GM03348 (cell line): ENCODE measurements around the gene GPC3.

Experiments used
- DNase-seq: peaks from one replicate; pipeline ENCODE4 v3.0.0; 2012; ENCODE audit warnings: low spot score

GPC3 gene

DNA sequence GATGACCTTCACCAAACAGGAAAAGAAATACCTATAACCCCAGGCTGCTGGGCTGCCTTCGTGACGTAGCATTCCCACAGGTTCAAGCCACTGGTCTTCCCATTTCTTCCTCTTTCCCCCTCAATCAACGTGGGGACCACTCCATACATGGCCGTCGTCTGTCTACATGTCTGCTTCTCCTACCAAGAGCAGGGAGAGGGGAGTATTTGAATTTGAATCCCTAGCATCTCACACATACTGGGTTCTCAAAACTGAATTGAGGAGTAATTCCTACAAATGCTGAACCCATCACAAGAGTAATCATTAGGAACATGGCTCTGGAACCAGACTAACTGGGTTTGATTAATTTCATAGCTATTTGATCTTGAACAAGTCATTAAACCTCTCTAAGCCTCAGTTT lies 17.3 kb downstream of the GPC3 start:
- no peak for DNase-seq

DNA sequence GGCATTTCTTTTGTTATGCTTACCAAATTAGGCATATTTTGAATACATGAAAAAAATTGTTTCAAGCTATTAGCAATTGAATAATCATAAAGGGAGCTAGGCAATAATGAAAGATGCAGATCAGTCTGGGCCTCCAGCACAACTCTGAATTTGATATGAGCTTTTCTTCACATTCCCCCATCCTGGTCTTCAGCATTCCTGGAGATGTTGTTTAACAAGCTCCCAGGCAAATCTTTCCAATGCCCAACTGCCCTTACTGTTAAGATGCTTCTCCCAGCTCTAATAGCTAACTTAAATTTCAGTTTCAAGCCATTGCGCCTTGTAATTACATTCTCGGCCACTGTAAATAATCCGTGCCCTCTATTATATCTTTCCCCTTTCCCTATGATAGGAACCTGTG lies 19.2 kb downstream of the GPC3 start:
- DNase-seq: no peak

DNA sequence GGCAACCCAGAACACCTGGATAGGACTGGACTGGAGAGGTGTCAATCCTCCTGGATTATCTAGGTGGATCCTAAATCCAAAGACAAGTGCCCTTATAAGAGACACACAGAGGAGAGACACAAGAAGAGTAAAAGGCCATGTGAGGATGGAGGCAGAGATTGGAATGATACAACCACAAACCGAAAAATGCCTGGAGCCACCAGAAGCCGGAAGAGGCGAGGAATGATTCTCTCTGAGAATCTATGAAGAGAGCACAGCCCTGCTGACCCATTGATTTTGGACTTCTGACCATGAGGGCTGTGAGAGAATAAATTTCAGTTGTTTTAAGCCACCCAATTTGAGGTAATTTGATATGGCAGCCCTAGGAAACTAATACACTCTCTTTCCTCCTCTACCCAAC lies 20.1 kb downstream of the GPC3 start:
- DNase-seq: no peak

DNA sequence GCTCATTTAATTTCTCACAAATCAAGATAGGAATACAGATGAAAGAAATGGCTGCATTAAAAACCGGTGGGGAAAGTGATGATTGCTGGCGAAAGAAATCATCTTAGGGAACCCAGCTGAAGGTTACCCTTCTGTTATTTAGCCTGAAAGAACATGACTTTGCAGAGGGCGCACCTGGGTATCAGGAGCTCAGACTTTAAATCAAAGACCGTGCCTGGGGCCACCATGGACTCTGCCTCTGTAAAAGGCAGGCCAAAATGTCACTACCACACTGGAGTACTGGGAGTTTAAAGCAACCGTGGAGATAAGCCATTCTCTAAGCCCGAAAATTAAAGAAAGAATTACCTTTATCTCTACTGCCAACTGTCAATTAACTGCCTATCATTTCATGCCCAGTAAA lies 24.3 kb downstream of the GPC3 start:
- no peak for DNase-seq

DNA sequence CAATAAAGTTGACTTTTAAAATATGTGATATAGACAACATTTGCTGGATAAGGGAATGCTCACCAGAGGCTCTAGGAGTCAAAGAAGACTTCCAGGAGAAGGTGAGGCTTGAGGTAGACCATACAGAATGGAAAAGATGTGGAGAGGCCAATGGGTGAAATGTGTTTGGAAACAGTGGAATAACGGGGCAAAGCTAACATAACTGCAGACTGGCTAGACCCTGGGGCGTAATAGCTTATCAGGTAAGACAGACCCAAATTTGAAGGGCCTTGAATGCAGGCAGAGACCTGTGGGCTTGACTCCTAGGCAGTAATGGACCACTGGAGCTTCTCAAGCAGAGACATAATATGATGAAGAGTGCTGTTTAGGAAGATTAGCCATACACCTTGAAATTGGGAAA lies 25.4 kb downstream of the GPC3 start:
- no peak for DNase-seq

DNA sequence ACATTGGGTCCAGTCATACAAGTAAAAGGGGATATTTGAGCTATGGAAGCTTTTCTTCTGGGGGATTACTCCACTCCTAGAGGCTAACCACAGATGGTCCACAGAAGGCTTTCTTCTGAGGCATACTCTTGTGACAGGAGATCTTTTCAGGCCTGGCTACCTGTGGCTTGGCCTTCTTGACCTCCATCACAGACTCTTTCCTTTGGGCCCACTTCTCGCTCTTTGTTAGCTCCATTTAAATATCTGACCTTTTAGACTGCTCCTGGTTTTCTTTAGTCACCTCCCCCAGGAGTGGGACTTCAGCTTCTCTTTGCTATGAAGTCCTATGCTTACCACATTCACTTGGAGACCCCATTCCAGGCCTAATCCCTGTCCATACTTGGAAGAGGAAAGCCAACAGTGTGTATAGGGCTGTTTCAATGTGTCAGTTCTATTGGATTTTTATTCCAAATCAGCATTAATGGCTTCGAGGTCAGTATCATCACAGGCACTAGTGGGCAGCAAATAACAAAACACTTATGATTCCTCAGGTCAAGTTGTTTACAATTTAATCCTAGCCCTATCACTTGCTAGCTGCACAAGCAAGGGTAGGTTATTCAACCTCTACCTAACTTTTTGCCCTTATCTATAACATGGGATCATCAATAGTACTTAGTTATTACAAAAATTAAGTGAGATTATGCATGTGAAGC lies 26.3 kb downstream of the GPC3 start:
- DNase-seq: no peak

DNA sequence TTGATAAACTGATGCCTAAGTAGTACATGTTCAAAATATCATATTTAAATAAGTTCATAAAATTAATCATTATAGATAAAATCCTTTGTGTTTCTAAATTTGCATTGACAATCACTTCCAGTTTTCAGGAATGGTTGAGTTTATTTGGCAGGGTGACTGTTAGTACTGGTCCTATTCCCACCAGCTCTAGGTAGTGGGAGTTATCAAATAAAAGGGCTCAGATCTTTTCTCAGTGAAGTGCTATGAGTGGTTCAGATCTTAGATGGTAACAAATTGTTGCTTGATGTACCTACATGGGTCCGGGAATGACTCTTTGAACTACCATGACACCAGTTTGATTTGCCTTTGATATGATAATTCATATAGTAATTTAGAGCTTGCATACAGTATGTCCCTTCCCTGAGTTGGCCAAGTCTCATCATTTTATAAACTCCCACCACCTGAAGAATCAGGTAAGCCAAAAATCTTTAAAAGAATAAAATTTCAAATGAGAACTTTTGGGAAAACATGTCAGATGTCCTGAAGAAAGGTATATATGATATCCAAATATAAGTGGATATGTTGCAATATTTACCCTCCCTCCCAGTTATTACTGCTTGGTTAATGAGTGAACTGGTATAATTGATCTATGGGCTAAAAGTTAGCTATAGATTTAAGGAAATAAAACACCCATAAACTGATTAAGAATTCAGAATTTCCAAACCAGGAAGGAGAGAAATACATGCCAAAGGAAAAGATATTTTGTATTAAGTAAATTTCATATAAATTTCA lies 28.6 kb downstream of the GPC3 start:
- no peak for DNase-seq

DNA sequence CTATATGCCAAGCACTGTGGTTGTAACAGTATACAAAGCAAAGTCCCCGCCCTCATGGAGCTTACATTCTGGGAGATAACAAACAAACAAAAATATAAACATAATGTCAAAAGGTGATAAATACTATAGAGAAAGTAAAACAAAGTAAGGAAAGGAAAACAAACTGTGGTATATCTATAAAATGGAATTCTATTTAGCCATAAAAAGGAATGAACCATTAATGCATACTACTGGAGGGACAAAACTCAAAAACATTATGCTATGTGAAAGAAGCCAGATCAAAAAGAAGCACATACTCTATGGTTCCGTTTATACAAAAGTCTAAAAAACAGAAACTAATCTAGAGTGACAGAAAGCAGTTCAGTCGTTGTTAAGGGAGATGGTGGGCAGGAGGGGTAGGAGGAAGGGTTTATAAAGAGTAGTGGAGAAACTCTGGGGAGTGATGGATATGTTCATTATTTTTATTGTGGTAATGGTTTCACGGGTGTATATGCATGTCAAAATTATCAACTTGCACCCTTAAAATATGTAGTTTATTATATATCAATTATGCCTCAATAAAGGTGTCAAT lies 31.5 kb downstream of the GPC3 start:
- DNase-seq: no peak

DNA sequence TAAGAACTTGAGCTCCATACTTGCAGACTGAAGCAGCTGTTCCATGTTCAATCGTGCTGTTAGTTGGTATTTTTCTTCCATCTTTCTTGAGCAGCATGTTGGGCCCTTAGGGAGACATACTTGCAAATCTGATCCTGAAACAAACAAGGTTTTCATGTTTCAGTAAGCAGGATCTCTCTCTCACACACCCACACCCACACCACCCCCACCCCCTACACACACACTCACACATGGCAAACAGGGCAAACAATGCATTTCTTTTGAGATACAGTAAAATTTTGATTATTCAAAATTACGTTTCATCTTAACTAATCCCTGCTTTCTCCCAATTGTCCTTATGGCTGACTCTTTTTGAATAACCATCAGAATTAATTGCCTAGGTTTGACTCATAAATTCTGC lies 32.3 kb downstream of the GPC3 start:
- no peak for DNase-seq

DNA sequence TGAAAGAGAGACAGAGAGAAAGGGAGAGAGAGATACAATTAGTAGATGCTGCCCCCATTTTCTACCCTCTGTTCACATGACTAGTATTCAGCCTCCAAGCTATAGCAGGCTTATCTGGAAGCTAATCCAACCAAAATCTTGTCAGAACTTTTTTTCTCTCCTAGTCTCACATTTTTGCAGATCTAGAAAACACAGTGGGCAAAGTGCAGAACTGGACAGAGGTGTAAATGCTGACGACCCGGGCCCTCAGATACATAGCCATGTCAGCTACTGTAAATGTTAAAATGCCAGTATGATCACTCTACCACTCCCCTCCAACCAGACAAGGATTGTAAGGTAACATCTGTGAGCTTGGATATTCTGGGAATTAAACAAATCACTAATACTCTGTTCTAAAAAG lies 34.3 kb downstream of the GPC3 start:
- no peak for DNase-seq

DNA sequence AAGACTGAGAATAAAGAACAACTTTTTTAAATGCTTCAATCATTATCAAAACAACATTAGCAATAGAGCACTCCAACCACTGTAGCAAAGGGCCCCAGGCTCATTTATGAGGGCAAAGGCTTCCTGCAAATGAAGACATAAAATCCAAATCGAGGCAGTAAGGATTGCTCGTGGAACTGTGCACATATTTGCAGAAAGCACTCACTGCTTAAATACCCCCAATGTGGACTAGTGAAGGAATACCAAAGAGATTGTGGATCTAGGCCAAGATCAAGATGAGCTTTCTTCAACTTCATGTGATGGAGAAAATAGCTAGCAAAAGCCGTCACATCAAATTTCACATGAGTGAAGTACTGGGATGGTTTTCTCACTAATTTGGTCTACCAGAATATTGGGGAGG lies 35.2 kb downstream of the GPC3 start:
- DNase-seq: no peak

DNA sequence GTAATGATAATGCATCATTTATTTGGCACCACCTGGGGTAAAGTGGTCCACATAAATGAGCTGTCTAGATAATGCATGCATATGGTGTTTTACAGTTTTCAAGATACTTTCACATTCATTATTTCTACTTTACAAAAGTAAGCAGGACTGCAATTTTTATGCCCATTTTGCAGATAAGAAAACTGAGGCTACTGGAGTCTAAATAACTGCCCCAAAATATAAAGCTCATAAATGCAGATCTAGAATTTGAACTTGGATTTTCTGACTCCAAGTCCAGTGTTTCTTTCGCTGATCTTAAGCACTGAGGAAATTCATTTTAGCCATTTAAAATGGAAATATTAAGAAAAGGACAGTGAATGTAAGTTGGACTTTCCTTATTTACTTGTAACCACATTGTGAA lies 36.5 kb downstream of the GPC3 start:
- no peak for DNase-seq

DNA sequence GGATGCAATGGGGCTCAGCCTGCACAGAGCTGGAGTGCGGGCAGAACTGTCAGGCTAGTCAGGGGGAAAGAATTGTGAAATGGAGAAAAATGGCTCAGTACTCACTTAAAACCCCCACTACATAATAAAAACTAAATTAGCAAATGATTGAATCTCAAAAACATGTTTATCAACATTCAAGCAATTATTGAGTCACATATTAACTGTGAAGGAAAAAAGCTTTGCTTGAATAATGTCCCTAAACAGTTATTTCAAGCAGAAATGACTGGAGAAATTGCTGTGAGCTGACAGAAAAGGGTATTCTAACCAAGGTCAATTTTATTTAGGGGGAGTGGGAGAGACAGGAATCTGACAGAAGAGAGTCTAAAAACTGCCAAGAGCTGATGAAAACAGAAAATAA lies 37.4 kb downstream of the GPC3 start:
- DNase-seq: no peak

DNA sequence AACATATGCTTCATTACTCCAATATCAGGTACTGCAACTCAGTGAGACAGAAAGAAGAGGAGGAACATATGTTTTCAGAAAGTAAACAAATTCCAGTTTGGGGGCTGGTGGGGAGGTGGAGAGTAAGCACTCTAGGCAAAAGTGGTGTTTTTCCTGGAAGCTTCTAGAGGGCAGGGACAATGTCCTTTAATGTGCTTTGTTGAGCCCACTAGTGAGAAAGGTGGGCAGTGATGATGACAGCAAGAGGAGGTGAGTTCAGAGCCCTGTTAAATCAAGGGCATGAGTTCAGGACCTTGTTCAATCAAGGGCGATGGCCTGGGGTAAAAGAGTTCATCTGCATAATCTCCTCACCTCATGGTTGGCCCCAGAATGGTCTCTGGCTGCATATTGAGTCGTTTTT lies 38.4 kb downstream of the GPC3 start:
- DNase-seq: no peak

DNA sequence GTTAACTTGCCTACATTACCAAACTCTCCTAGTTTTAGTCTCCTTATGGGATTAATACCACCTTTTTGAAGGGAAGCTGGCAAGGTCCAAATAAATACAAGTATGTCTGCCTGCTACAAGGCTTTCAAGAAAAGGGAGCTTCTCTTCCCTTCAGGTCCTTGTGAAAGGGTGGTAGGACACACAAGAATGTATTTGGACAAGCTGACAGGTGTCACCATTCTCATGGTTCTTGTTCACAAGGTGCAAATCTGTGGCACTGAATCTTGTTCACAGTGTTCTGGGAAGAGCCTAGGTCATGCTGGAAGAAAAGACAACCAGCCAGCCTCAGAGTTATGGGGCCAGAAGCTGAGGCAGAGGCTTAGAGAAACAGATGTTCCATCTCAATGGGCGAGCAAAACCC lies 41.9 kb downstream of the GPC3 start:
- DNase-seq: no peak

DNA sequence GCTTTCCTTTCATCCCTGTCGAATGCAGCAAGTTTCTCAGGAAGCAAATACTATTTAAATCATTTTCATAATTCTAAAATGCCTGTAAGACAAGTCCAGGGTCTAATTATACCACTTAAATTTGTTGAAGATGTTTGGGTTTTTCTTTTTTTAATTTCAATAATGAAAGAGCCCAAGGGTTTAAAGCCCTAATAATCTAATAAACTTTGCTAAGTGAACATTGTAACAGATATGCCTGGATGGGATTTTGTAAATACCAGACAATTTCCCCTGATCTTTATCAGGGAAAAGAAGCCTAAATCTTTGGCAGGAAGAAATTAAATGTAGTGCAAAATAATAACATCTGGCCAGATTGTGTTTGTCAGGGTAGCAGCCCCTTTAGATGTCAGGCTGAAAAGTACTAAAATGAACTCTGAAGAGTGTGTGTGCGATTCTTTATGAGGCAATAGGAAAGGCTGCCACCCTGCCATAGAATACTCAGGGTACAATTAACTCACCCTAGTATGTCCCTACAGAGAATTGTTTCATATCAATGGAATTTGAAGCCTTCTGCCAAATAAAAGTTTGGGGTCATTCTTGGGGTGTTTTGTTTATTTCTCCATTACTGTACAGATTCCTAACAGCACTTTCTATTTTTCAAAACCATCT lies 45.6 kb downstream of the GPC3 start:
- DNase-seq: no peak

DNA sequence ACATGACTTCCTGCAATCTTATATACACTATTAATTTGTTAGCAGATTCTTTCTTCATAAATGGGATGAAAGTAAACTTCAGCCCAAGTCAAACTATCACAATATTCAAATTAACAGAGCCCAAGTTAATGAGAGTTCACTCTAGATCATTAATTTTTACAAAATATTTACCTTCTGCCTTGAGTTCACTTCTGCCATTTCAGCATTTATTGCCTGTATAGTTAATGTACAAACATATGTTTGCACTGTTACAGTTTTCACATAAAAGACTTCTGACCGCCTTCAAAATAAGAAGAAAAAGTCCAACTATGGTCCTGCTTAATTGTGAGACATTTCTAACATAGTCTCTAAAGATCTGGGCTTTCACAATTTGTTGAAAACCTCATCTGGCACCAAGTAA lies 46.9 kb downstream of the GPC3 start:
- no peak for DNase-seq

DNA sequence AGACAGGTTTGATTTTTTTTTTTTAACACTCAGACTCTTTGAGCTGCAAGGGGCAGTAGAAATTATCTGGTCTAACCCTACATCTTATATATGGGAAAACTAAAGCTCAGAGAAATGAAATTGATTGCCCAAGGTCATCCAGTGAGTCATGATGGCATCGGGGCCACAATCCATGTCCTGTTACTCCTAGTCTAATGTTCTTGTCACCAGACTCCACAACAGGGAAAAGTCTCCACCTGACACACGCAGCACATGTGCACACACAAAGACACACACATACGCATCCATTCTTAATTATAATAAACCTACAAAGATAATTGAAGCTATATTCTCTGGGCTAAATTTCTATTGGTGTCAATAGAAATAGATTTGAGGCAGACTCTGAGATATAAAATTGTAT lies 48.4 kb downstream of the GPC3 start:
- DNase-seq: no peak

DNA sequence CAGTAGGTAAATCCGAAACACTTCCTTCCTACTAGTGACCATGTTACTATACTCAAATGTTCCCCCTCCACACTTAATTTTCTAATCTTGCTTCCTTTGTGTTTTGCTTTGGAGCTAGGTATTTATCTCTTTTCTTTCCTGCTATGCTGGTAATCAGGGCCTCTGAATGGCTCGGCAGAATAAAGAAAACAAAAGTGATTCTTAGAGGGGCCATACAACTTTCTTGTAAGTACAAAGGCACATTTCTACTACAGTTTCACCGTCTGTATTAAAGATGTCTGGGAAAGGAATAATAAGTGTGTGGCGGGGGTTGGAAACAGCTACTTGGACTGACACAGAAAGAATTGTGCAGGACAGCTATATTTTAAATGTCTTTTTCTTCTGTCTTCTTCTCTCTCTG lies 50.3 kb downstream of the GPC3 start:
- no peak for DNase-seq

DNA sequence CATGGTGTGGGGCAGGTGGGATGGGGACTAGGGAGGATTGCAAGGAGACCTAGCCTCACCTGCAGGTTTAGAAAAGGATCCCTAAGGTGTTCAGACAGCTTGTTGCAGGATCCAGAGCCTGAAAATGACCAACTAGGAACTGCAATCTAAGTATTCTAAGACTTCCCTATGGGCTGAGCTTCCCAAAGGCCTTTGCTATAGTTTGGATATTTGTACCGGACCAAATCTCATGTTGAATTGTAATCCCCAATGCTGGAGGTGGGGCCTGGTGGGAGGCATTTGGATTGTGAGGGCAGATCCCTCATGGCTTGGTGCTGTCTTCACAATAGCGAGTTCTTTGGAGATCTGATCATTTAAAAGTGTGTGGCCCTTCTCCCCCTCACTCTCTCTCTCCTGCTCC lies 52.1 kb downstream of the GPC3 start:
- DNase-seq: no peak

DNA sequence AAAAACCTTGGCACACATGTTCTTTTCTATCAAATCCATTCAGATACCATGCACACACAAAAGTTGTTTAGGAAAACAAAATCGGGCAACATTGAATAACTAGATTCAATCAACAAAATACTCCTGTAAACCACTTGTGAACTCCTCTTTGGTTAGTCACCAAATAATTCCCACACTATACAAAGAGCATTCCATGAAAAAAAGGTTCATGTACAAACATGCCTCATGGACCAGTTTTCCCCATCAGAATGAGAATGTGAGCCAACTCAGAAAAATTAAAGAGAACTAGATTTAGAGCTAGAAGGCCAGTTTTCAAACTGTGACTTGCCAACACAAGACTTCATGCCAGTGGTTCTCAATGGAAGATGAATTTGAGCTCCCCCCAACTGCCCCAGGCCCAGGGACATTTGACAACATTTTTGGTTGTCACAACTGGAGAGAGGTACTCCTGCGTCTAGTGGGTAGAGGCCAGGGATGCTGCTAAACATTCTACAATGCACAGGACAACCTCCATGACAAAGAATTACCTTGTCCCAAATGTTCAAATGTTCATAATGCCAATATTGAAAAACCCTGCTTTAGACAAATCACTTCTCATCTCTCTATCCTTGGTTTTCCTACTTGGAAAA lies 55.4 kb downstream of the GPC3 start:
- DNase-seq: no peak

DNA sequence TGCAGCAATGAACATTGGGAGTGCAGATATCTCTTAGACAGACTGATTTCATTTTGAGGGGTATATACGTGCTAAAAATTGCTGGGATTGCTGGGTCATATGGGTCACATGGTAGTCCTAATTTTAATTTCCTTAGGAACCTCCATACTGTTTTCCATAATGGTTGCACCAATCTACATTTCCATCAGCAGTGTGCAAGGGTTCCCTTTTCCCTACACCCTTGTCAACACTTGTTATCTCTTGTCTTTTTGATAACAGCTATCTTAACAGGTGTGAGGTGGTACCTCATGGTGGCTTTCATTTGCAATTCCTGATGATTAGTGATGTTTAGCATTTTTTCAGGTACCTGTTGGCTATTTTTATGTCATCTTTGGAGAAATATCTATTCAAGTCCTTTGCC lies 57.0 kb downstream of the GPC3 start:
- DNase-seq: no peak

DNA sequence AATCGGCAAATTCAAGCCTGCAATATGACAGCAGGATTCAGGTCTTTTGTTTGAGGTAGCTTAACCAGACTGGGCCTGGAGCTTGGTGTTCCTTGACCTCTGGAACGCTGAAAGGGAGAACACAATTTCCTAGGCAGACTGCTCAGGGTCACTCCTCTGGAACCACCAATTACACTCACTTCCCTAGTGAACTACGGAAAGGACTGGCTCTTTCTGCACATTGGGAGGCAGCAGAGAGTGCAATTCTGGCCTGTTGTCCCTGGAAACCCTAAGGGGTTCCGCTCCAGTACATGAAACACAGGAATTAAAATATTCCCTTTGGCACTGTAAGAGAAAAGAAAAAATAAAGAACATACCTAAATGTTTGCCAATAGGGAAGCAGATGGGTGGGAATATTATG lies 58.6 kb downstream of the GPC3 start:
- no peak for DNase-seq
